H1 (cell line): ENCODE data around the gene USP30. TPM values are rescaled to one million over a fixed set of nuclear protein-coding genes. Genes with fewer than 3 reads are reported as not detected.

Experiments
- CHD2 ChIP-seq: IDR thresholded peaks from 2 replicates; pipeline ENCODE4 v1.6.1; 2012; ENCODE audit warnings: low read length, improper control_type of control experiment
- FOSL1 ChIP-seq: IDR thresholded peaks from 2 replicates; pipeline ENCODE4 v1.6.1; 2011; ENCODE audit warnings: mild to moderate bottlenecking, low read depth, low read length, moderate library complexity; ENCODE audit not compliant: insufficient read depth
- HDAC6 ChIP-seq: IDR thresholded peaks from one replicate; pipeline ENCODE4 v1.7.1; 2012; ENCODE audit warnings: low read depth, mild to moderate bottlenecking, inconsistent platforms, low read length, moderate library complexity
- JUN ChIP-seq: IDR thresholded peaks from 2 replicates; pipeline ENCODE4 v1.6.1; 2011; ENCODE audit warnings: low read depth, mild to moderate bottlenecking, improper control_type of control experiment, low read length
- POLR2A ChIP-seq, 2 experiments: IDR thresholded peaks; 1 replicate in 1 of 2; 2 replicates in 1 of 2; pipeline ENCODE4 v1.6.1; 2011; ENCODE audit warnings: low read depth in 2 of 2, low read length in 2 of 2, mild to moderate bottlenecking in 2 of 2; ENCODE audit errors: control extremely low read depth in 1 of 2
- POLR2AphosphoS5 ChIP-seq: IDR thresholded peaks from 2 replicates; pipeline ENCODE4 v1.6.1; 2011; ENCODE audit warnings: low read depth, low read length
- RAD21 ChIP-seq, 2 experiments: IDR thresholded peaks in 1 of 2; conservative IDR thresholded peaks in 1 of 2; 2 replicates each; pipeline ENCODE4 v1.6.1; 2011; ENCODE audit warnings: low read depth in 2 of 2, low read length in 2 of 2, improper control_type of control experiment in 1 of 2, inconsistent platforms in 1 of 2, mild to moderate bottlenecking in 1 of 2, moderate library complexity in 1 of 2
- SP1 ChIP-seq: IDR thresholded peaks from 2 replicates; pipeline ENCODE4 v1.6.1; 2011; ENCODE audit warnings: low read depth, low read length
- polyA plus RNA-seq, 7 experiments: library from polyadenylated mRNA; depleted of rRNA in 3 of 7; stranded (reverse) in 5 of 7; unstranded in 2 of 7; fragments of >200 nt in 5 of 7; fragments of 200-250 nt in 2 of 7; gene quantifications; 1 replicate in 5 of 7; 2 replicates in 1 of 7; 4 replicates in 1 of 7; pipeline versions ENCODE4 v1.2.1 to v1.2.3, GENCODE V29; 2011 to 2013; ENCODE audit warnings: missing spikeins in 2 of 7, mixed read lengths in 2 of 7
- total RNA-seq: library from RNA; stranded (reverse); fragmentation: NEBNext Ultra II Directional; extraction: Animal tissue kit (Norgen Biotek cat#: 25700); gene quantifications from 2 replicates; pipeline ENCODE4 v1.2.1, GENCODE V29; 2021
- TF ChIP-seq, protein P1 (sequence below): IDR thresholded peaks from 2 replicates; pipeline ENCODE4 v1.6.1; 2012; ENCODE audit warnings: inconsistent platforms
- TF ChIP-seq, protein P2 (sequence below): IDR thresholded peaks from 2 replicates; pipeline ENCODE4 v1.6.1; 2011; ENCODE audit warnings: low read length, improper control_type of control experiment

Gene USP30
- total and polyA plus RNA-seq, 2 of the 8 experiments (the other 6 are each of a cell fraction or from before 2014, with no cell fraction given), result 7.0 to 12.2 TPM

DNA sequence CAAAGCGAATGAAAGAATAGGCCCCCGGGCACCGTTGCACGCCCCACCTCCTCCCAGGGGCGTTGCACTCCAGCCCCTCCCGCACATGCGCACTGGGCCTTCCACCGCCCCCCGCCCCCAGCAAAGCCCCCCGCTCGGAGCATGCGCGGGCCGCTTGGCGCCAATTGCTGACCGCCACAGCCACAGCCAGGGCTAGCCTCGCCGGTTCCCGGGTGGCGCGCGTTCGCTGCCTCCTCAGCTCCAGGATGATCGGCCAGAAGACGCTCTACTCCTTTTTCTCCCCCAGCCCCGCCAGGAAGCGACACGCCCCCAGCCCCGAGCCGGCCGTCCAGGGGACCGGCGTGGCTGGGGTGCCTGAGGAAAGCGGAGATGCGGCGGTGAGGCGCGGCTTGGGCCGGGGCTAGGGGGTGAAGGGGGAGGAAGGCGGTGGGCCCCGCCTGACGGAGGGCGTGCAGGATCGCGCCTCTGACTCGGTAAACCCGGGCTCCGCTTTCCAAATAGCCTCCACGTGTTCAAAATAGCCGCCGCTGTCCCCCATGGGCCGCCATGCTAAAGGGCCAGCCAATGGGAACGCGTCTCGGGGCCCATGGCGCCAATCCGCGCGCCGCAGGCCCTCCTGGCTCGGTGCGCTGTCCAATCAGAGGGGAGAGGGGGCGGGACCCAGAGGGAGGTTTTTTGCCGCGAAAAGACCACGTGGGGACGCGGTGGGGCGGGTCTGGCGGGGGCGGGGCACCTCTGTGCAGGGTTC lies 45.2 kb downstream of the USP30 start, which contains the start of gene UNG (continued):
- TF ChIP-seq HDAC6 (no peak), SP1 (peak; percentile 96), RAD21 (IDR thresholded peaks at IDR 0.05 in 1 of 2, conservative IDR thresholded peaks at IDR 0.05 in 1 of 2; ENCODE audit: low read depth in 2 of 2, low read length in 2 of 2) (no peak), POLR2A (IDR thresholded peaks at IDR 0.05; ENCODE audit: control extremely low read depth in 1 of 2, low read depth in 2 of 2, low read length in 2 of 2) (peak in 1 of 2 experiments; percentile 72; a peak in 2 of 3 replicates), CHD2 (peak; percentile 86), POLR2AphosphoS5 (peak; percentile 91), JUN (no peak), FOSL1 (no peak)
- TF ChIP-seq, protein P1, sequence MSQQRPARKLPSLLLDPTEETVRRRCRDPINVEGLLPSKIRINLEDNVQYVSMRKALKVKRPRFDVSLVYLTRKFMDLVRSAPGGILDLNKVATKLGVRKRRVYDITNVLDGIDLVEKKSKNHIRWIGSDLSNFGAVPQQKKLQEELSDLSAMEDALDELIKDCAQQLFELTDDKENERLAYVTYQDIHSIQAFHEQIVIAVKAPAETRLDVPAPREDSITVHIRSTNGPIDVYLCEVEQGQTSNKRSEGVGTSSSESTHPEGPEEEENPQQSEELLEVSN, result peak; percentile 92
- TF ChIP-seq, protein P2, sequence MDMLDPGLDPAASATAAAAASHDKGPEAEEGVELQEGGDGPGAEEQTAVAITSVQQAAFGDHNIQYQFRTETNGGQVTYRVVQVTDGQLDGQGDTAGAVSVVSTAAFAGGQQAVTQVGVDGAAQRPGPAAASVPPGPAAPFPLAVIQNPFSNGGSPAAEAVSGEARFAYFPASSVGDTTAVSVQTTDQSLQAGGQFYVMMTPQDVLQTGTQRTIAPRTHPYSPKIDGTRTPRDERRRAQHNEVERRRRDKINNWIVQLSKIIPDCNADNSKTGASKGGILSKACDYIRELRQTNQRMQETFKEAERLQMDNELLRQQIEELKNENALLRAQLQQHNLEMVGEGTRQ, result peak; percentile 66
